NB4 (cell line): ENCODE results near the gene PPFIA2.

Source experiments
- MYC ChIP-seq: IDR thresholded peaks from 2 replicates; pipeline ENCODE4 v1.6.1; 2011; ENCODE audit warnings: low read depth, low read length
- POLR2A ChIP-seq: IDR thresholded peaks from 2 replicates; pipeline ENCODE4 v1.6.1; 2011; ENCODE audit warnings: mild to moderate bottlenecking; ENCODE audit not compliant: insufficient read length; ENCODE audit errors: extremely low read depth
- TF ChIP-seq, protein P1 (sequence below): IDR thresholded peaks from one replicate; pipeline ENCODE4 v1.5.1; 2012; ENCODE audit warnings: low read depth, low read length
- TF ChIP-seq, protein P2 (sequence below): IDR thresholded peaks from 2 replicates; pipeline ENCODE4 v1.6.1; 2011; ENCODE audit warnings: low read depth, low read length

DNA sequence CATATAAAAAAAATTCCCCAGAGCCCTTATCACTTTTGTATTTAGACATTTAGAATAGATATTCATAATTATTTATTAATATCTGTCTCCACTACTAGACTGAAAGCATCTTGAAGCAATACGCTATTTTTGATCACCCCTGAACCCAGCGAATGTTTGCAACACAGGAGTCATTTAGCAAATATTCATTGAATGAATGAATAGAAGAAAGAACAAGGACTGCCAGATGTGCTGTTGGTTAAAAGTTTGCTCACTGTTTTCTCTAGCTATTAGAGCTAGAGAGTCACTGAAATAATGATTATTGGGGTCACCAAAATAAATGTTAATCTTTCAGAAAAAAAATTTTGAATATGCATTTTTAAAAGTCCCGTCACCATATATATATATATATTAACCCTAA, 506.9 kb downstream of the PPFIA2 start:
- TF ChIP-seq, protein P1, sequence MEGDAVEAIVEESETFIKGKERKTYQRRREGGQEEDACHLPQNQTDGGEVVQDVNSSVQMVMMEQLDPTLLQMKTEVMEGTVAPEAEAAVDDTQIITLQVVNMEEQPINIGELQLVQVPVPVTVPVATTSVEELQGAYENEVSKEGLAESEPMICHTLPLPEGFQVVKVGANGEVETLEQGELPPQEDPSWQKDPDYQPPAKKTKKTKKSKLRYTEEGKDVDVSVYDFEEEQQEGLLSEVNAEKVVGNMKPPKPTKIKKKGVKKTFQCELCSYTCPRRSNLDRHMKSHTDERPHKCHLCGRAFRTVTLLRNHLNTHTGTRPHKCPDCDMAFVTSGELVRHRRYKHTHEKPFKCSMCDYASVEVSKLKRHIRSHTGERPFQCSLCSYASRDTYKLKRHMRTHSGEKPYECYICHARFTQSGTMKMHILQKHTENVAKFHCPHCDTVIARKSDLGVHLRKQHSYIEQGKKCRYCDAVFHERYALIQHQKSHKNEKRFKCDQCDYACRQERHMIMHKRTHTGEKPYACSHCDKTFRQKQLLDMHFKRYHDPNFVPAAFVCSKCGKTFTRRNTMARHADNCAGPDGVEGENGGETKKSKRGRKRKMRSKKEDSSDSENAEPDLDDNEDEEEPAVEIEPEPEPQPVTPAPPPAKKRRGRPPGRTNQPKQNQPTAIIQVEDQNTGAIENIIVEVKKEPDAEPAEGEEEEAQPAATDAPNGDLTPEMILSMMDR, result no peak
- no peak for TF ChIP-seq POLR2A
- TF ChIP-seq, protein P2, sequence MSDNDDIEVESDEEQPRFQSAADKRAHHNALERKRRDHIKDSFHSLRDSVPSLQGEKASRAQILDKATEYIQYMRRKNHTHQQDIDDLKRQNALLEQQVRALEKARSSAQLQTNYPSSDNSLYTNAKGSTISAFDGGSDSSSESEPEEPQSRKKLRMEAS, result no peak
- no peak for TF ChIP-seq MYC
